NB4 (cell line): ENCODE data around the gene PLAGL2.

ENCODE experiments used
- DNase-seq: peaks from one replicate; pipeline ENCODE4 v3.0.0; 2010; ENCODE audit warnings: low read depth
- H3K4me3 ChIP-seq: one replicate; pipeline ENCODE4 v1.5.1; 2011; ENCODE audit warnings: mild to moderate bottlenecking, low read depth, low read length, moderate library complexity
- CTCF ChIP-seq: IDR thresholded peaks from one replicate; pipeline ENCODE4 v1.5.1; 2012; ENCODE audit warnings: low read depth, low read length
- MAX ChIP-seq: IDR thresholded peaks from 2 replicates; pipeline ENCODE4 v1.6.1; 2011; ENCODE audit warnings: low read depth, low read length
- MYC ChIP-seq: IDR thresholded peaks from 2 replicates; pipeline ENCODE4 v1.6.1; 2011; ENCODE audit warnings: low read depth, low read length
- POLR2A ChIP-seq: IDR thresholded peaks from 2 replicates; pipeline ENCODE4 v1.6.1; 2011; ENCODE audit warnings: mild to moderate bottlenecking; ENCODE audit not compliant: insufficient read length; ENCODE audit errors: extremely low read depth

Gene PLAGL2

GRCh38 chr20:32192698-32193097 lies 14.8 kb downstream of the PLAGL2 start:
- H3K4me3 ChIP-seq, result no peak overlapping the region
- no peak for TF ChIP-seq MYC
- TF ChIP-seq MAX, result no peak
- no peak for TF ChIP-seq CTCF
- no peak for DNase-seq

GRCh38 chr20:32191873-32192272 lies 15.7 kb downstream of the PLAGL2 start:
- no peak for DNase-seq

GRCh38 chr20:32191422-32191821 lies 16.1 kb downstream of the PLAGL2 start:
- DNase-seq, result no peak
- H3K4me3 ChIP-seq, result no peak overlapping the region
- TF ChIP-seq MAX (no peak), MYC (no peak), POLR2A (no peak)

More at GRCh38 chr20:32191873-32192272, 15.7 kb downstream of the PLAGL2 start:
- no peak for TF ChIP-seq MAX
- TF ChIP-seq CTCF, result no peak
- no peak for TF ChIP-seq POLR2A
- no peak for TF ChIP-seq MYC
- no peak overlapping the region for H3K4me3 ChIP-seq

- no peak overlapping the region for H3K4me3 ChIP-seq
- DNase-seq, result no peak
Measured at GRCh38 chr20:32190616-32191415, 16.7 kb downstream of the PLAGL2 start.

GRCh38 chr20:32189691-32190615 lies 17.6 kb downstream of the PLAGL2 start:
- TF ChIP-seq CTCF (no peak), MAX (no peak), MYC (no peak), POLR2A (no peak)
- no peak for DNase-seq
- no peak overlapping the region for H3K4me3 ChIP-seq

More at GRCh38 chr20:32190616-32191415, 16.7 kb downstream of the PLAGL2 start:
- TF ChIP-seq MYC (no peak), MAX (no peak), POLR2A (no peak), CTCF (no peak)

GRCh38 chr20:32189123-32189410 lies 18.5 kb downstream of the PLAGL2 start:
- H3K4me3 ChIP-seq, result no peak overlapping the region
- no peak for DNase-seq
- TF ChIP-seq MAX (no peak), CTCF (no peak), POLR2A (no peak), MYC (no peak)
